Activated CD4-positive, alpha-beta T cell treated with anti-CD3 and anti-CD28 coated beads for 24 hours (primary cell): ENCODE results near the gene CETP.
A peak's percentile ranks its signal among the peaks of the same experiment; 100 is the strongest.
"Not testable (repeated sequence)": the region's sequence is repeated elsewhere in the genome, so short reads cannot be mapped to it uniquely, and the experiment has no call there.

Source experiments
- DNase-seq, 2 donors: peaks; one replicate each; pipeline ENCODE4 v3.0.0-alpha.2; 2020; ENCODE audit warnings: low read depth in 2 of 2

CETP gene

GRCh38 chr16:56956076-56956475 is 5.7 kb upstream of the CETP start:
- no peak for DNase-seq

GRCh38 chr16:56956756-56957155 is 5.0 kb upstream of the CETP start:
- DNase-seq = no peak

GRCh38 chr16:56960681-56961281 is 969 bp upstream of the CETP start:
- no peak for DNase-seq

DNA sequence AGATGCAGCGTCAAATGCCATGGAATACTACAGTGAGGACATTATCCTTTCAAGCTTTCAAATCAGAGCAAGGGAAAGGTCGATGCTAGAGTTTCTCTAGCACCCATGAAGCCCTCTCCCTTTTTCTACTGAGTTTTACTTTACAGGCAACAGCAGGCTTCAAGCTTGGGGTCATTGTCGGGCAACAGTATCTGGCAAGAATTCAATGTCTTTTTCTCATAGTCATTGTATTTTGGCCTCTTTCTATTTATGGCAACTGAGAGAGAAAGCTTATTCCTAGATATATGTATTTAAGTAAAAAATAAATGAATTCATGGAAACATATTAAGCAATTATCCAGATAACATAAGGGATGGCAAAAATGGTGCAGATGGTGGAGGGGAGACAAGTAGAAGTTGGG is 364 bp upstream of the CETP start:
- no peak for DNase-seq

DNA sequence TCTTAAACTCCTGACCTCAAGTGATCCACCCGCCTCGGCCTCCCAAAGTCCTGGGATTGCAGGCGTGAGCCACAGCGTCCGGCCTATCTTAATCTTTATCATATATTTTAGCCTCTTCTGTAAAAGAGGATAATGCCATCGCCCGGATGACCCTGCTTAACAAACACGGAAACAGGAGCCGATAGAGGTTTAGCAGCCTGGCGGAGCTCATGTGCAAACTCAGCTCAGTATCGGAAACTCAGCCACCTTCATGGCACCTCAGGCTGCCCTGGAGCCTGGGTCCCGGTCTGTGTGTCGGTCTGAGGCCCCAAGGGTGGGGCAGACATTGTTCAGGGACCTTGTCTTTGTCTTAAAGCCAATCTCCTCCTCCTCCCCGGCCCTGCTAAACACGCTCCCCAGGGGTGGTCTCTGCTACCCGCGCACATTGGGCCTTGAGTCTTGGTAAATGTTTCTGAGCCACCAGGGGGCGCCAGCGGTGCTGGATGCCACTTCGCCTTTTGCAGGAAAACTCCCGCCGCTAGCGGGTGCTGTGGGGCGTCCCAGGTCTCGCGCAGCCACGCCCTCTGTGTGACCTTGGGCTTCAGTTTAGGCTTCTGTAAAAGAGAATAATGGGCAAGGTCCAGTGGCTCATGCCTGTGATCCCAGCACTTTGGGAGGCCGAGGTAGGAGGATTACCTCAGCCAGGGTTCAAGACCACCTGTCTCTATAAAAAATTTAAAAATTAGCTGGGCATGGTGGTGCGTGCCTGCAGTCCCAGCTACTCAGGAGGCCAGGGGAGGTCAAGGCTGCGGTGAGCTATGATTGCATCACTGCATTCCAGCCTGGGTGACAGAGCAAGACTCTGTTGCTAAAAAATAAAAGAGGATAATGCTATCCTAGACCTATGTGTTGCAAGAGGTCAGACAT is 2.7 kb downstream of the CETP start:
- peak; percentile 97 to 98 for DNase-seq

- DNase-seq = no peak
These were observed 3.7 kb downstream of the CETP start for GRCh38 chr16:56965149-56966092.

DNA sequence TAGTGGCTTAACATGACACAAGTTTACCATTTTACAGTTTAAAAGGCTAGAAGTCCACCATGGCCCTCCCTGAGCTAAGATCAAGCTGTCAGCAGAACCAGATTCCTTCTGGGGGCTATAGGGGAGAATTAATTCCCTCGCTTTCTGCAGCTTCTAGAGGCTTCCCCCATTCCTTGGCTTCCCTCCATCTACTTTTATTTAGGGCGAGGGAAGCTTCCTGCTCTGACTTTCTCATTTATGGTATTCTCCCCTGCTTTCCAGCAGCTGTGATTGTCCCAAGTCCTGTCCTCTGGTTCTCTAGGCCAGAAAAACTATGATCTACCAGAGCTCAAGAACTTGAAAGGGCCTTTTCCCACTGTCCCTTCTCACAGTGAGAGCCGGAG is 4.3 kb downstream of the CETP start:
- no peak for DNase-seq

GRCh38 chr16:56967733-56968132 is 6.0 kb downstream of the CETP start:
- DNase-seq = no peak

DNA sequence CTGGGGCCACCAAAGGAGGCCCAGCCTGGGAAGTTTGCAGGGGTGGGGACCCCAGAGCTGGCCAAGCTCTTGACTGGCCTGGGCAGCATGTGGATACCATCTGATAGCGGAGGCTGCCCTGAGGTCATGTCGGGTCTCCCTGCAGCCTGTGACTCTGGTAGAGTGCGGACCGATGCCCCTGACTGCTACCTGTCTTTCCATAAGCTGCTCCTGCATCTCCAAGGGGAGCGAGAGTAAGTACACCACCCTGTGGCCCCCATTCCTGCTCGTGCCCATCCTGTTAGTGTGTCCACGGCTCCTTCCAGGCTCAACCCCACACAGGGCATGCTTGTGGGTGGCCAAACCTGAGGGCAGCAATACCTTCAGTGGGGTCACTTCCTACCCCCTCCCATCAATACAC is 8.0 kb downstream of the CETP start:
- no peak for DNase-seq

DNA sequence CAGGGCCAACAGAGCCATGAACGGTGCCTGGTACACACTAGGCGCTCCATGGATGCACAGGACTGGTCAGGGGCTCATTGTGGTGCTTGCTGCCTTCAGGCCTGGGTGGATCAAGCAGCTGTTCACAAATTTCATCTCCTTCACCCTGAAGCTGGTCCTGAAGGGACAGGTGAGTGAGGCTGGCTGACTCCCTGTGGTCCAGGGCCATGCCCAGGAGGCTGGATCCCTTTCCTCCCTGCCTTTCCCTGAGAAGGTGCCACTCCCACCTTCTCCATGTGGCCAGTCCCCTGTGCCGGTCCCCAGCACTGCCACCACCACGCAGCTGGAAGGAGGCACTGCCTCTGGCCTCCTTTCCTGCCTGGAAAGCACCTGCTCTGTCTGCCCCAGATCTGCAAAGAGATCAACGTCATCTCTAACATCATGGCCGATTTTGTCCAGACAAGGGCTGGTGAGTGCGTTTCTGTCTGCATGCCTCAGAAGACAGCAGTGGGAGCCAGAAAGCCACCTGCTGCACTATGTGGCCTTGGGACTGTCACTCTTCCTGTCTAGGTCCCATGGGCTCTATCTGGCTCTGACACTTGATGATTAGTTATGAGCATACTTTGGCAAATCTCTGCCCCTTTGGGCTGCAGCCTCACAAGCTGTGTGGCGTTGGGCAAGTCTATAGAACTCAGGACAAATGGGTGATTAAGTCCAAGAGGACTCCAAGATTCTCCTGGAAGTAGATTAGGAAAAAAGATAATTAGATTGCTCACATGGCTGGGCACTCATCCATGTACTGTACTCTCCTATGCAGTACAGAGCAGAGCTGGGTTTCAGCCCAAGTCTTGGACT is 9.4 kb downstream of the CETP start:
- DNase-seq = no peak

DNA sequence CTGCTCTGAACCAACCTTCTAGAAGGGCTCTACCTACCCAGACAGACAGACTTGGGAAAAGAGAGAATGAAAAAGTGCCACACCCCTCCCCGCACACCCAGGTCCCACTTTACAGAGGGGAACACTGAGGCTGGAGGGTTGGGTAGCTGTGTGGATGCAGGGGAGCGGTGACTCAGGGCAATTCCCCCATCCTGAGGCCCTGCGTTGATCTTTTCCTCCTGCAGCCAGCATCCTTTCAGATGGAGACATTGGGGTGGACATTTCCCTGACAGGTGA is 10.0 kb downstream of the CETP start:
- DNase-seq = no peak

GRCh38 chr16:56972403-56973293 is 10.9 kb downstream of the CETP start:
- no peak for DNase-seq

DNA sequence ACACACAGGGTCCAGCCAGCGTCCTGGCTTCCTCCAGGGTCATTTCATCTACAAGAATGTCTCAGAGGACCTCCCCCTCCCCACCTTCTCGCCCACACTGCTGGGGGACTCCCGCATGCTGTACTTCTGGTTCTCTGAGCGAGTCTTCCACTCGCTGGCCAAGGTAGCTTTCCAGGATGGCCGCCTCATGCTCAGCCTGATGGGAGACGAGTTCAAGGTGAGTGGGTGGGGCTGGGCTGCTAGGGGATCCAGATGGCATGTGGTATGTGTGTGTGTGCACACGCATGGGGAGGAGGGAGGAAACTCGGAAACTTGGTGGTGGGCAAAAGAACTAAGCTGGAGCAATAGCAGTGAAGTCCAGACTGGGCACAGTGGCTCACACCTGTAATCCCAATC is 11.5 kb downstream of the CETP start:
- no peak for DNase-seq

DNA sequence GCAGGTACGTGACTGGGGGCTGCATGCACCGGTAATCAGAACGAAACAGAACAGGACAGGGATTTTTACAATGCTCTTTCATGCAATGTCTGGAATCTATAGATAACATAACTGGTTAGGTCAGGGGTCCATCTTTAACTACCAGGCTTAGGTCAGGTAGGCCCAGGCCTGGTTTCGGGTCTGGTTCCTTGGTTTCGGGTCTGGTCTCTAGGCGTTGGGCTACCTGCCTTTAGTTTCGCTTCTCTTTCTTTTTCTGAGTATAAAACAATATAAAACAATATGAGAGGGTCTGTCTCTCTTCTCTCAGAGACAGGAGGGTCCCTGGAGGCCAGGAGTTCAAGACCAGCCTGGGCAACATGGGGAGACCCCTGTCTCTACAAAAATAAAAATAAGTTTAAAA is 12.1 kb downstream of the CETP start:
- DNase-seq = not testable (repeated sequence)

GRCh38 chr16:56974549-56975300 is 13.0 kb downstream of the CETP start:
- DNase-seq = no peak

DNA sequence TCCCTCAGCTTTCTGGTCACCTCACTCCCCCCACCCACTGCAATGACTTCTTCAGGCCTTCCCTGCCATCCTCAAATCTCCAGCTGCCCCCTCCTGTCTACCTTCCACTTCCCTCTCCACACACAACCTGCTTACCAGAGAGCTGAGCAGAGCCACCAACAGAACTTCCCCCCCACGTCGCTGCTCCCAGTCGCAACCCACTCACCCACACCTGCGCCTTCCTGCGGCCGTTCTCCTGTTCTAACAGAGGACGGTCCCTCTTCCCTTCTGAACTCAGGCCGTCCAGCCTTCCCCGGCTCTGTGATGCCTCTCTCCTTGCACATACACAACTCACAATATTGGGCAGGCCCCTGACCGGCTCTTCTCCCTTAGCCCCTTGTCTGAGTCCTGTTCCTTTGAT is 14.0 kb downstream of the CETP start:
- no peak for DNase-seq

- no peak for DNase-seq
These were observed 15.5 kb downstream of the CETP start for GRCh38 chr16:56977216-56977615.

- no peak for DNase-seq
These were observed 16.2 kb downstream of the CETP start for GRCh38 chr16:56977823-56978430.

DNA sequence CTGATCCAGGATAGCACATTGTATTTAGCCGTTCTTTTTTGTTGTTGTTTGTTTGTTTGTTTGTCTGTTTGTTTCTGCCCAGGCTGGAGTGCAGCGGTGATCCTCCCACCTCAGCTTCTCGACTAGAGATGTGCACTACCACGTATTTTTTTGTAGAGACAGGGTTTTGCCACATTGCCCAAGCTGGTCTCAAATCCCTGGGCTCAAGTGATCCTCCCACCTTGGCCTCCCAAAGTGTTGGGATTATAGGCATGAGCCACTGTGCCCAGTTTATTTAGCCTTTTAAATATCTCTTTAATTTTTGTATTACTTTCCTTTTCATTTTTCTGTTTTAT is 18.4 kb downstream of the CETP start:
- no peak for DNase-seq
